Measurements from ENCODE around the gene PRTFDC1. TPM values are rescaled to one million over a fixed set of nuclear protein-coding genes. Genes with fewer than 3 reads are reported as not detected.

Gene PRTFDC1
- total RNA-seq, 1 experiment from 2014 or later: 22.7 TPM

DNA sequence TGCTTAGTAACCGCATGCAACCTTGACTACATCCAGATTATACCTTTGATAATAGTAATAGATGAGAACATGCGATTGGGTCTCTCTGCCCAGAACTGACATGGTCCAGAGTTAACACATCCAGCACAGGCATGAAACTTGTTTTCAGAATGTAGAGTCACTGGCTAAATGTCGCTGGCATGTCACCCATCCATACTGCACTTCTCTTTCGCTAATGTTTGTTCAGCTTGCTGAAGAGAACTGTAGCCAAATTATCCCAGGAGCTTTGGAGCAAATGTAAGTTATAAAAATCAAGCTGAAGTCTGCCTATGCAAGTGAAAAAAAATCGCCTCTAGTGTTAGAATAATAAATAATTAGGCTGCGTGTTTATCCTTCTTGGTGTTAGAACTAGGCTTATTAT lies 98.2 kb downstream of the PRTFDC1 start:
- TF ChIP-seq, protein P1, sequence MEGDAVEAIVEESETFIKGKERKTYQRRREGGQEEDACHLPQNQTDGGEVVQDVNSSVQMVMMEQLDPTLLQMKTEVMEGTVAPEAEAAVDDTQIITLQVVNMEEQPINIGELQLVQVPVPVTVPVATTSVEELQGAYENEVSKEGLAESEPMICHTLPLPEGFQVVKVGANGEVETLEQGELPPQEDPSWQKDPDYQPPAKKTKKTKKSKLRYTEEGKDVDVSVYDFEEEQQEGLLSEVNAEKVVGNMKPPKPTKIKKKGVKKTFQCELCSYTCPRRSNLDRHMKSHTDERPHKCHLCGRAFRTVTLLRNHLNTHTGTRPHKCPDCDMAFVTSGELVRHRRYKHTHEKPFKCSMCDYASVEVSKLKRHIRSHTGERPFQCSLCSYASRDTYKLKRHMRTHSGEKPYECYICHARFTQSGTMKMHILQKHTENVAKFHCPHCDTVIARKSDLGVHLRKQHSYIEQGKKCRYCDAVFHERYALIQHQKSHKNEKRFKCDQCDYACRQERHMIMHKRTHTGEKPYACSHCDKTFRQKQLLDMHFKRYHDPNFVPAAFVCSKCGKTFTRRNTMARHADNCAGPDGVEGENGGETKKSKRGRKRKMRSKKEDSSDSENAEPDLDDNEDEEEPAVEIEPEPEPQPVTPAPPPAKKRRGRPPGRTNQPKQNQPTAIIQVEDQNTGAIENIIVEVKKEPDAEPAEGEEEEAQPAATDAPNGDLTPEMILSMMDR (IDR thresholded peaks at IDR 0.05; ENCODE audit: unreplicated experiment): no peak
- no peaks in the 10 kb centered on the region for H3K36me3 Mint-ChIP-seq (ENCODE audit: insufficient read depth, unreplicated experiment)
- no peak overlapping the region for H3K27ac Mint-ChIP-seq (ENCODE audit: unreplicated experiment)
- no peaks in the 10 kb centered on the region for H3K9me3 Mint-ChIP-seq (ENCODE audit: low read depth, unreplicated experiment)
- intact Hi-C loops (cut with micrococcal nuclease; ENCODE audit: unreplicated experiment): no loop called here
- no peak for DNase-seq
- H3K27me3 Mint-ChIP-seq (ENCODE audit: unreplicated experiment): no peaks in the 10 kb centered on the region
- H3K4me1 Mint-ChIP-seq (ENCODE audit: low read depth, unreplicated experiment): peaks cover 11% of the 10 kb centered on the region
- BruUV-seq (replicated peaks): no TSS peak
- CTCF ChIA-PET: no interaction called here
- H3K4me3 Mint-ChIP-seq (ENCODE audit: low read depth, unreplicated experiment): no peak overlapping the region

DNA sequence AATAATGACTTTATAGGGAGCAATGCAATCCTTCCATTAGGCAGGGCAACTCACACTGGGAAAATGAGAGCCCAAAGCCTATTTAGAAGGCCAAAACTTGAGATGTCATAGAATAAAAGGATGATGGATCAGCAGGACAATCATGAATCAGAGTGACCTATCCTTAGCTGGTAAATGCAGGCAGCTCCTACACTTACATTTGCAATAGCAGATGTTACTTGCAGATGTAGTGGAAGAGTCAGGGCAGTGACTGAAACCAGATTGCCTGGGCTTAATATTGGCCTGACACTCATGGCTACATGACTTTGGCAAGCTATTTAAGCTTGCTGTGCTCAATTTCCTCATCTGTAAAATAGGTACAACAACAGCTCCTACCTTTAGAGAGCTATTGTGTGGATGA lies 98.7 kb downstream of the PRTFDC1 start:
- CTCF ChIA-PET: no interaction called here
- no peak for DNase-seq
- no peak overlapping the region for H3K4me3 Mint-ChIP-seq (ENCODE audit: low read depth, unreplicated experiment)
- no peaks in the 10 kb centered on the region for H3K36me3 Mint-ChIP-seq (ENCODE audit: insufficient read depth, unreplicated experiment)
- intact Hi-C loops (cut with micrococcal nuclease; ENCODE audit: unreplicated experiment): no loop called here
- peaks cover 11% of the 10 kb centered on the region for H3K4me1 Mint-ChIP-seq (ENCODE audit: low read depth, unreplicated experiment)
- no peak overlapping the region for H3K27ac Mint-ChIP-seq (ENCODE audit: unreplicated experiment)
- no peaks in the 10 kb centered on the region for H3K27me3 Mint-ChIP-seq (ENCODE audit: unreplicated experiment)
- no peaks in the 10 kb centered on the region for H3K9me3 Mint-ChIP-seq (ENCODE audit: low read depth, unreplicated experiment)
- TF ChIP-seq, protein P1 (IDR thresholded peaks at IDR 0.05; ENCODE audit: unreplicated experiment): no peak
- BruUV-seq (replicated peaks): no TSS peak

DNA sequence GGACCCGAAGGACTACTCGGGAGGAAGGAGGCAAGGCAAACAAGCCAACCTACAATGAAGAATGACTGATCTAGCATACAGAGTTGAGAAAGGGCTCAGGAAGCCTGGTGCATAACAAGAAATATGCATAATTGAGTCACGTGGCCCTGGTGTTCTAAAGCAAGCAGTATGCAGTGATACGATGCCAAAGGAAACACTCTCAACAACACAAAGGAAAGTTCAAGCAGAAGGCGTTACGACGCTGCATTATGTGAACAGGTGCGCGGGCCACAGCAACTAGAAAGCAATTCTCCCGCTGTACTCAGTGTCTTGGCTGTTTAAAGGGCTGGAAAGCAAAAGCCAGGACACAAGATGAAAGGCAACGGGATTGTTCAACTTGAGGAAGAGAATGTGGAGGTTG lies 100.8 kb downstream of the PRTFDC1 start:
- no TSS peak for BruUV-seq (replicated peaks)
- intact Hi-C loops (cut with micrococcal nuclease; ENCODE audit: unreplicated experiment): no loop called here
- CTCF ChIA-PET: no interaction called here
- no peak overlapping the region for H3K27ac Mint-ChIP-seq (ENCODE audit: unreplicated experiment)
- H3K36me3 Mint-ChIP-seq (ENCODE audit: insufficient read depth, unreplicated experiment): no peaks in the 10 kb centered on the region
- no peaks in the 10 kb centered on the region for H3K9me3 Mint-ChIP-seq (ENCODE audit: low read depth, unreplicated experiment)
- H3K4me3 Mint-ChIP-seq (ENCODE audit: low read depth, unreplicated experiment): no peak overlapping the region
- peaks cover 21% of the 10 kb centered on the region for H3K4me1 Mint-ChIP-seq (ENCODE audit: low read depth, unreplicated experiment)
- no peaks in the 10 kb centered on the region for H3K27me3 Mint-ChIP-seq (ENCODE audit: unreplicated experiment)
- TF ChIP-seq, protein P1 (IDR thresholded peaks at IDR 0.05; ENCODE audit: unreplicated experiment): no peak
- no peak for DNase-seq

DNA sequence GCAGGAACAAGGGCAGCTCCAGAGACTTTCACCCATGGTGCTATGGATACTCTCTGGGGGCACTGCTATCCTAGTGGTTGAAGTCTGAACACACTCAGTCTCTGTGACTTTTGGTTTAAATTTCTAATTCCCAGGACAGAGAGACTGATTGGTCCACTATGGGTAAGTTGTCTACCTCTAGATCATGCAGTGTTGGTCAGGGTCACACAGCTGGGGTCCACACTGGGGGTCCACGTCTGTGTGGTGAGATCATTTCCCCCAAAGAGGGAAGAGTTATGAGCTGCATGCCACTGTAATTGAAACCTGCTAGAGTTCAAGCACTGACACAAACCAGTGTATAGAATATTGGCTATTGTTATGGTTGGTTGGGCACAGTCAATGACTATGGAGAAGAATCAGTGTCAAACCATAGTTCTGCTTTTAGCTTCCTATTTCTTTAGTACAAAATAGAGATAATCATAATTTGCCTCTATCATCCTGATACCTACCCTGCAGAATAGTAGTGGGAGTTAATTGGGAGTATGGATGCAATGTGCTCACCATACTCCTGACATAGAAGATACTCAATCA lies 101.6 kb downstream of the PRTFDC1 start:
- H3K4me1 Mint-ChIP-seq (ENCODE audit: low read depth, unreplicated experiment): peaks cover 28% of the 10 kb centered on the region
- no peak overlapping the region for H3K4me3 Mint-ChIP-seq (ENCODE audit: low read depth, unreplicated experiment)
- TF ChIP-seq, protein P1 (IDR thresholded peaks at IDR 0.05; ENCODE audit: unreplicated experiment): no peak
- DNase-seq: no peak
- no peaks in the 10 kb centered on the region for H3K36me3 Mint-ChIP-seq (ENCODE audit: insufficient read depth, unreplicated experiment)
- intact Hi-C loops (cut with micrococcal nuclease; ENCODE audit: unreplicated experiment): no loop called here
- no peak overlapping the region for H3K27ac Mint-ChIP-seq (ENCODE audit: unreplicated experiment)
- BruUV-seq (replicated peaks): no TSS peak
- H3K27me3 Mint-ChIP-seq (ENCODE audit: unreplicated experiment): no peaks in the 10 kb centered on the region
- H3K9me3 Mint-ChIP-seq (ENCODE audit: low read depth, unreplicated experiment): no peaks in the 10 kb centered on the region
- CTCF ChIA-PET: no interaction called here
